Measurements from ENCODE around the gene PHKG2.

DNA sequence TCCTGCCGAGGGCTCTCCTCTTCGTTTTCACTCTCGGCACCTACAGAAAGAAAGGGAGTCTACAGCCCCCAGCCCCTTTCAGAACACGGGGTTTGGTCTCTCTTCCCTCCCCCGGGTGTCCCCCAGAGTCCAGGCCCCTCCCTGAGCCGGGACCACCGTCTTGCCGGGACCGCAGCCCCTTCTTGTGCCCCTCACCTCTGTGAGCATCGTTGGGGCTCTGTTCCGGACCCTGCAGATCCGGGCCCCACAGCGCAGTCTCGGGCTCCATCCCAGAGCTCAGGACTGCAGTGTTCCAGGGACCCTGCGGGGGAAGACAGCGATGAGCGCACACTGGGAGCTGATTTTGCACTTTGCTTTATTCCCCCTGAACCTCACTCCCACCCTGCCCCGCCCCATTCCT, 36.0 kb downstream of the PHKG2 start:
- TF ChIP-seq, protein P1, sequence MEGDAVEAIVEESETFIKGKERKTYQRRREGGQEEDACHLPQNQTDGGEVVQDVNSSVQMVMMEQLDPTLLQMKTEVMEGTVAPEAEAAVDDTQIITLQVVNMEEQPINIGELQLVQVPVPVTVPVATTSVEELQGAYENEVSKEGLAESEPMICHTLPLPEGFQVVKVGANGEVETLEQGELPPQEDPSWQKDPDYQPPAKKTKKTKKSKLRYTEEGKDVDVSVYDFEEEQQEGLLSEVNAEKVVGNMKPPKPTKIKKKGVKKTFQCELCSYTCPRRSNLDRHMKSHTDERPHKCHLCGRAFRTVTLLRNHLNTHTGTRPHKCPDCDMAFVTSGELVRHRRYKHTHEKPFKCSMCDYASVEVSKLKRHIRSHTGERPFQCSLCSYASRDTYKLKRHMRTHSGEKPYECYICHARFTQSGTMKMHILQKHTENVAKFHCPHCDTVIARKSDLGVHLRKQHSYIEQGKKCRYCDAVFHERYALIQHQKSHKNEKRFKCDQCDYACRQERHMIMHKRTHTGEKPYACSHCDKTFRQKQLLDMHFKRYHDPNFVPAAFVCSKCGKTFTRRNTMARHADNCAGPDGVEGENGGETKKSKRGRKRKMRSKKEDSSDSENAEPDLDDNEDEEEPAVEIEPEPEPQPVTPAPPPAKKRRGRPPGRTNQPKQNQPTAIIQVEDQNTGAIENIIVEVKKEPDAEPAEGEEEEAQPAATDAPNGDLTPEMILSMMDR (IDR thresholded peaks at IDR 0.05) = no peak
- TF ChIP-seq POLR2A (IDR thresholded peaks at IDR 0.05) = no peak
